Suprapubic skin (tissue), 4 donors: Measurements from ENCODE around the gene CLDN1. TPM values are rescaled to one million over a fixed set of nuclear protein-coding genes. Genes with fewer than 3 reads are reported as not detected.

Experiments used
- DNase-seq, 2 donors: peaks; one replicate each; pipeline ENCODE4 v3.0.0-alpha.2; 2019; ENCODE audit warnings: low spot score in 2 of 2
- H3K27ac ChIP-seq: fragments of 200-600 bp; sonication (generic); one replicate; pipeline ENCODE4 v1.5.1; 2019
- H3K27me3 ChIP-seq: fragments of 200-600 bp; sonication (generic); one replicate; pipeline ENCODE4 v1.5.1; 2019
- H3K36me3 ChIP-seq: fragments of 200-600 bp; sonication (generic); one replicate; pipeline ENCODE4 v1.5.1; 2019
- H3K4me1 ChIP-seq: fragments of 200-600 bp; sonication (generic); one replicate; pipeline ENCODE4 v1.5.1; 2019
- H3K4me3 ChIP-seq: fragments of 200-600 bp; sonication (generic); one replicate; pipeline ENCODE4 v1.5.1; 2019; ENCODE audit warnings: mild to moderate bottlenecking
- H3K9me3 ChIP-seq: fragments of 200-600 bp; sonication (generic); one replicate; pipeline ENCODE4 v1.5.1; 2019
- EP300 ChIP-seq: sonication (generic); formaldehyde crosslinking; IDR thresholded peaks from one replicate; pipeline ENCODE4 v1.6.1; 2017; ENCODE audit warnings: antibody characterized with exemption
- POLR2A ChIP-seq, 2 donors: fragments of 450-650 bp; IDR thresholded peaks; one replicate each; pipeline ENCODE4 v1.6.1; 2017; ENCODE audit warnings: antibody characterized with exemption in 2 of 2, mild to moderate bottlenecking in 2 of 2, moderate library complexity in 2 of 2
- POLR2AphosphoS5 ChIP-seq, 3 donors: sonication (generic); formaldehyde crosslinking; IDR thresholded peaks; one replicate each; pipeline ENCODE4 v1.6.1; 2017; ENCODE audit warnings: antibody characterized with exemption in 3 of 3
- WGBS: methylation state at CpG from one replicate; pipeline ENCODE4 v1.1.5; 2018; 5-methylcytosine and 5-hydroxymethylcytosine counted together
- total RNA-seq, 4 donors: library from RNA; depleted of rRNA; stranded (reverse); fragments of >200 nt; gene quantifications; one replicate each; pipeline ENCODE4 v1.1.0, GENCODE V29; 2016
- TF ChIP-seq, protein P1 (sequence below), 2 donors: fragments of 200-600 bp in 1 of 2; fragments of 450-650 bp in 1 of 2; sonication (generic) in 1 of 2; IDR thresholded peaks; one replicate each; pipeline ENCODE4 v1.5.1; 2016 to 2019; ENCODE audit warnings: antibody characterized with exemption in 2 of 2, mild to moderate bottlenecking in 1 of 2, moderate library complexity in 1 of 2

The CLDN1 gene
- total RNA-seq, 4 donors from 2014 or later, result 524 to 822 (median 675) TPM

DNA sequence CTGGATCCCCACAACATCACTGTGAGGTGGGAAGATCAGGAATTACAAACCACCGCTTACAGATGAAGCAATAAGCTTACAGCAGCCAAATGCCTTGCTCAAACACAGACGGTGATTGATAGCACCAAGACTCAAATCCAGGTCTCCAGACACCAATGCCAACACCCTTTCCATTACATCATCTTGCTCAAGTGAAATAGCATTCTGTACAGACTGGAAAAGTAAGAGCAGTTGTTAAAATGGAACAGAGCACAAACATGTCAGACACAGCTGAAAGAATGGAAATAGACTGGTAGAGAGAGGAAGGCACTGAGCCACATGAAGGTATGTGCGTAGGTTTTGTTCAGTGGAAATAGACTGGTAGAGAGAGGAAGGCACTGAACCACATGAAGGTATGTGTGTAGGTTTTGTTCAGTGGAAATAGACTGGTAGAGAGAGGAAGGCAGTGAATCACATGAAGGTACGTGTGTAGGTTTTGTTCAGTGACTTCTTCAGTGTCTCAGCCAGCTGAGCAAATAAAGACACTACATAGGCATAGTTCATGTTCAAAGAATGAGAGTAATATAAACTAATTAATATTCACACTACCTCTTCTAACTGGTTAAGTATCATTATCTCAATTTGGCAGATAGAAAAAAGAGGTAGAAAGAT lies 15.6 kb downstream of the CLDN1 start:
- H3K4me3 ChIP-seq, result no peak overlapping the region
- H3K27me3 ChIP-seq, result no peaks in the 10 kb centered on the region
- peak in 2 of 3 donors; percentile 55 to 57 for TF ChIP-seq POLR2AphosphoS5 (IDR thresholded peaks at IDR 0.05)
- TF ChIP-seq POLR2A (IDR thresholded peaks at IDR 0.05), result no peak
- H3K4me1 ChIP-seq, result peaks cover 15% of the 10 kb centered on the region
- H3K27ac ChIP-seq, result peak overlapping the region; percentile 74
- no peak for DNase-seq
- H3K9me3 ChIP-seq, result no peaks in the 10 kb centered on the region
- WGBS, result 32% methylated on average over 4 of the region's 4 CpGs
- peaks cover 4% of the 10 kb centered on the region for H3K36me3 ChIP-seq

DNA sequence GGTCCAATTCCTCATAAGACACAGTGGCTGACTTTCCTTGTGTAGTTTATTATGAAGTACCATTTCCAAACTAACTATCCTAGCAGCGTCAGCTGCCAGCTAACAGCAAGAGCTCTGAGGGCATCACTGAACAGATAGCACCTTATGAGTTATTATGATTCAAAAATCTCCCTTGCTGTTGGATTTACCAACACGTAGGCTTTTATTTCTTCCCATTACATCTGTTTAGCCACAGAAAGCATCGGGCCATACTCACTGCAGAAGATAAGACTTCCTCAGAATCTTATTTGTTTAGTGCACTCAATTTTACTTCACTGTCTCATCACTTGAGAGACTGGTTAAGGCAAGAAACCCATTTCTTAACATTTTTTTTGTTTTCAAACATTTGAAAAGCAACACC lies 16.2 kb downstream of the CLDN1 start:
- H3K4me1 ChIP-seq, result peaks cover 15% of the 10 kb centered on the region
- peaks cover 4% of the 10 kb centered on the region for H3K36me3 ChIP-seq
- H3K27me3 ChIP-seq, result no peaks in the 10 kb centered on the region
- DNase-seq, result no peak
- no peaks in the 10 kb centered on the region for H3K9me3 ChIP-seq
- no peak for TF ChIP-seq POLR2A (IDR thresholded peaks at IDR 0.05)
- no peak for TF ChIP-seq EP300
- no peak for TF ChIP-seq POLR2AphosphoS5 (IDR thresholded peaks at IDR 0.05)
- 51% methylated on average over 3 of the region's 3 CpGs for WGBS
- H3K27ac ChIP-seq, result peak overlapping the region; percentile 34
- no peak overlapping the region for H3K4me3 ChIP-seq

DNA sequence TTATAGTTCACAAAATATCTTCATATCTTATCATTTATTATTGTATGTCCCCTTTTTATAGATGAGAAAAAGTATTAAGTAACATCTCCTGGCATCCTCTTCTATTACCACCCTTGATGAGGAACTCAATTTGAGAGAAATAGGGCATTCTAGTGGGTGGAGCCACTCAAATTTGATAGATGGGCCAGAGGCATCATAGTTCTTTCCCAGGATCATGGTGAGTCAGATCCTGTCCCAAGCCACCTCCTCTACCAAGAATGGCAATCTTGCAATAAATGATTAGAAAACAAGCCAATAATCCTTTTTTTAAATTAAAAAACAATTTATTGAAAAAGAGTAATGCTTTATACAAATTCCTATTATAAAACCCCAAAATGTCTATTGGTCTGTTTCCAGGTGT lies 16.8 kb downstream of the CLDN1 start:
- DNase-seq, result no peak
- H3K4me3 ChIP-seq, result no peak overlapping the region
- no peaks in the 10 kb centered on the region for H3K36me3 ChIP-seq
- no peaks in the 10 kb centered on the region for H3K9me3 ChIP-seq
- no peaks in the 10 kb centered on the region for H3K27me3 ChIP-seq
- TF ChIP-seq POLR2A (IDR thresholded peaks at IDR 0.05), result no peak
- TF ChIP-seq, protein P1, sequence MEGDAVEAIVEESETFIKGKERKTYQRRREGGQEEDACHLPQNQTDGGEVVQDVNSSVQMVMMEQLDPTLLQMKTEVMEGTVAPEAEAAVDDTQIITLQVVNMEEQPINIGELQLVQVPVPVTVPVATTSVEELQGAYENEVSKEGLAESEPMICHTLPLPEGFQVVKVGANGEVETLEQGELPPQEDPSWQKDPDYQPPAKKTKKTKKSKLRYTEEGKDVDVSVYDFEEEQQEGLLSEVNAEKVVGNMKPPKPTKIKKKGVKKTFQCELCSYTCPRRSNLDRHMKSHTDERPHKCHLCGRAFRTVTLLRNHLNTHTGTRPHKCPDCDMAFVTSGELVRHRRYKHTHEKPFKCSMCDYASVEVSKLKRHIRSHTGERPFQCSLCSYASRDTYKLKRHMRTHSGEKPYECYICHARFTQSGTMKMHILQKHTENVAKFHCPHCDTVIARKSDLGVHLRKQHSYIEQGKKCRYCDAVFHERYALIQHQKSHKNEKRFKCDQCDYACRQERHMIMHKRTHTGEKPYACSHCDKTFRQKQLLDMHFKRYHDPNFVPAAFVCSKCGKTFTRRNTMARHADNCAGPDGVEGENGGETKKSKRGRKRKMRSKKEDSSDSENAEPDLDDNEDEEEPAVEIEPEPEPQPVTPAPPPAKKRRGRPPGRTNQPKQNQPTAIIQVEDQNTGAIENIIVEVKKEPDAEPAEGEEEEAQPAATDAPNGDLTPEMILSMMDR (IDR thresholded peaks at IDR 0.05), result no peak
- H3K27ac ChIP-seq, result peak overlapping the region; percentile 34
- peaks cover 15% of the 10 kb centered on the region for H3K4me1 ChIP-seq

DNA sequence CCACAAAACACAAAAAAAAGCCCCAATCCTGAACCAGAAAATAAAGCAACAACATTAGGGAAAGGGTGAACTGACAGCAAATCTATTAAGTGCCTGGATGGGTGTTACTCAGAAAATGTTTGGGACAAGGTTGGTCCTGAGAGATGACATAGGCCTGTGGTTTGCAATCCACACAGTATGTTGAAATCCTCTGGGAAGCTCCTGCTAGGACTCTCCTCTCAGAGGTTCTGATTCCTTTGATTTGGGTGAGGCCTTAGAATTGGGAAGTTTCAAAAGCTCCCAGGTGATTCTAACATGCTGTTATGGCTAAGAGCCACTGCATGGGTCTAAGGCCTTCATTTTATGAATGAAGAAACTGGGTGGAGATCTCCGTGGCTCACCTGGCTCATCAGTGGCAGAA lies 18.4 kb downstream of the CLDN1 start:
- Histone ChIP-seq H3K9me3 (no peaks in the 10 kb centered on the region), H3K27ac (no peak overlapping the region), H3K36me3 (no peaks in the 10 kb centered on the region), H3K4me3 (no peak overlapping the region), H3K4me1 (peaks cover 15% of the 10 kb centered on the region), H3K27me3 (no peaks in the 10 kb centered on the region)
- no peak for DNase-seq
- WGBS, result 52% methylated on average over 1 of the region's 1 CpG
- TF ChIP-seq, protein P1 (IDR thresholded peaks at IDR 0.05), result no peak
- no peak for TF ChIP-seq POLR2AphosphoS5 (IDR thresholded peaks at IDR 0.05)
- no peak for TF ChIP-seq EP300
- TF ChIP-seq POLR2A (IDR thresholded peaks at IDR 0.05), result no peak

DNA sequence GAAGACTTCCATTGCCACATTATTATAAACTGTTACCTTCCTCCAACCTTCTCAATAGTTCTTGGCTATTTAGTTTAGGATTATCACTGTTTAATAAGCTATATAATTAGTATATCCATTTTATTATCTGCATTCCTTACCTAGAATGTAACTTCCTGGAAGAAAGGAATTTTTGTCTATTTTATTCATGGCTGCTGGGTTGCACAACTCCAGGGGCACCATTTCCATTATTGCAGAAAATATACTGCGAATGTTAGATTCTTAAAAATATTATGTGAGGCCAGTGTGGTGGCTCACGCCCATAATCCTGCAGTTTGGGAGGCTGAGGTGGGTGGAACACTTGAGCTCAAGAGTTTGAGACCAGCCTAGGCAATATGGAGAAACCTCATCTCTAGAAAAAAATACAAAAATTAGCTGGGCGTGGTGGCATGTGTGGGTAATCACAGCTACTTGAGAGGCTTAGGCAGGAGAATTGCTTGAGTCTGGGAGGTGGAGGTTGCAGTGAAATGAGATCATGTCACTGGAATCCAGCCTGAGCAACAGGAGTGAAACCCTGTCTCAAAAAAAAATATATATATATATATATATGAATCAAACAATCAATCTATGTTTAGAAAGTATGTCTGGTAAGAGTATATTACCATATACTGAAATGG lies 19.9 kb downstream of the CLDN1 start:
- Histone ChIP-seq H3K9me3 (no peaks in the 10 kb centered on the region), H3K4me3 (no peak overlapping the region), H3K27me3 (no peaks in the 10 kb centered on the region), H3K27ac (no peak overlapping the region), H3K36me3 (no peaks in the 10 kb centered on the region), H3K4me1 (peaks cover 13% of the 10 kb centered on the region)
- WGBS, result 92% methylated on average over 3 of the region's 3 CpGs
- DNase-seq, result no peak
- TF ChIP-seq, protein P1 (IDR thresholded peaks at IDR 0.05), result no peak
- TF ChIP-seq POLR2AphosphoS5 (IDR thresholded peaks at IDR 0.05), result no peak
- no peak for TF ChIP-seq POLR2A (IDR thresholded peaks at IDR 0.05)
- TF ChIP-seq EP300, result no peak

DNA sequence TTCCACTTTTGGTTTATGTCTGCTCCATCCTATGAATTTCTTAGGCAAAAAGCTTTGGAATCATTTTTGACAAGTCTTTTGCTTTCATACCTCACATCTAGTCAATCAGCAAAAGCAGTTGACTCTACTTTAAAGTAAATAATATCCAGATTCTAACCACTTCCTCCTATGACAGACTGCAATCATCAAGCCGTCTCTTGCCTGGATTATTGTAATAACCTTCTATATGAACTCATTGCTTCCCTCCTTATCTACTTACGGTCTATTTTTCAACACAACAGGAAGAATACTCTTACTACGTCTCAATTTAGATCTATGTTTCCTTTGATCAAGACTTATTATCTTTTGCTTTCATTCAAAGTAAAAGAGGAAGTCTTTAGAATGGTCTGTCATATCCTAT lies 20.7 kb downstream of the CLDN1 start:
- H3K27ac ChIP-seq, result no peak overlapping the region
- TF ChIP-seq POLR2AphosphoS5 (IDR thresholded peaks at IDR 0.05) (no peak), POLR2A (IDR thresholded peaks at IDR 0.05) (no peak), EP300 (no peak)
- TF ChIP-seq, protein P1 (IDR thresholded peaks at IDR 0.05), result no peak
- 37% methylated on average over 3 of the region's 3 CpGs for WGBS

More for the DNA sequence above, 20.7 kb downstream of the CLDN1 start:
- Histone ChIP-seq H3K9me3 (no peaks in the 10 kb centered on the region), H3K4me3 (no peak overlapping the region), H3K27me3 (no peaks in the 10 kb centered on the region), H3K4me1 (peaks cover 6% of the 10 kb centered on the region), H3K36me3 (no peaks in the 10 kb centered on the region)
- no peak for DNase-seq
